GM18502 (cell line): Measurements from ENCODE around the gene ASXL2.

Experiments used
- ATAC-seq: cut with Tn5 transposase; IDR thresholded peaks from one replicate; pipeline ENCODE4 v1.9.1; 2021; ENCODE audit warnings: mild to moderate bottlenecking; ENCODE audit not compliant: unreplicated experiment, poor library complexity

ASXL2 gene

GRCh38 chr2:25699216-25699615 lies 179.1 kb downstream of the ASXL2 start:
- ATAC-seq: no peak

GRCh38 chr2:25698752-25699151 lies 179.5 kb downstream of the ASXL2 start:
- ATAC-seq: no peak

DNA sequence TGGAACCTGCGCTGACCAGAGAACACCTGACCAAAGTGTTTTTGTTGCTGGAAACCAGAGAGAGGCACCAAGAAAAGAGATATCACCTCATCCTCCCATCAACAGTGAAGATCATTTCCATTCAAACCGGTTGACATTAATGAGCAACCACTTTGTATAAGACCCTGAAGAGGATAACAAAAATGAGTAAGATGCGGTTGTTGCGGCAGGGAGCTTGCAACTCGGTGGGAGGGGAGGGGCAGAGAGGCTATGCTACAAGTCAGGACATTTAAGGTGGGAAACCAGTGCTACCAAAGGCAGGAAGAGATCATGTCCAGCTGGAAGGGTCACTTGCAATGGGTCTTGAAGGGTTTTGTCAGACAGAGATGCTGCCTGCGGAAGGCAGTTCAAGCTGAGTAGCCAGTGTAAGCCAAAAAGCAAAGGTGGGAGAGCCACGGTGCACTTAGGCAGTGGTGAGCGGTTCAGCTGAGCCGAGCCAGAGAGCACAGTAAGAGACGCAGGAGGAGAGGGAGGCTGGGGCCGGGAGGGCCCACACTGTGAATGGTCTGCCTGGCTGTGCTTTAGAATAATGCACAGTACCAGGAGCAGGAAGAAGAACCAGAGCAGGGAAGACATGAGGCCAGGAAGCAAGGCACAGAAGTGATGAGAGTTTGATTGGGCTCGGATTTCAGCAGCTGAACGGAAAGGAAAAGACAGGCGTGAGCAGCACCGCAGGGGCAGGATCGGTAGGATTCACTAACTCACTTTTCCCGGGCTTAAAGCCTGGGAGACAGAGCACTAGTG lies 180.5 kb downstream of the ASXL2 start:
- ATAC-seq: no peak

- ATAC-seq: no peak
These were observed 185.4 kb downstream of the ASXL2 start for GRCh38 chr2:25692737-25693445.

- ATAC-seq: no peak
These were observed 186.1 kb downstream of the ASXL2 start for GRCh38 chr2:25692143-25692542.

GRCh38 chr2:25690058-25690457 lies 188.2 kb downstream of the ASXL2 start:
- no peak for ATAC-seq

- no peak for ATAC-seq
These were observed 190.1 kb downstream of the ASXL2 start for GRCh38 chr2:25688236-25688635.

- ATAC-seq: no peak
These were observed 192.5 kb downstream of the ASXL2 start for GRCh38 chr2:25685741-25686140.

DNA sequence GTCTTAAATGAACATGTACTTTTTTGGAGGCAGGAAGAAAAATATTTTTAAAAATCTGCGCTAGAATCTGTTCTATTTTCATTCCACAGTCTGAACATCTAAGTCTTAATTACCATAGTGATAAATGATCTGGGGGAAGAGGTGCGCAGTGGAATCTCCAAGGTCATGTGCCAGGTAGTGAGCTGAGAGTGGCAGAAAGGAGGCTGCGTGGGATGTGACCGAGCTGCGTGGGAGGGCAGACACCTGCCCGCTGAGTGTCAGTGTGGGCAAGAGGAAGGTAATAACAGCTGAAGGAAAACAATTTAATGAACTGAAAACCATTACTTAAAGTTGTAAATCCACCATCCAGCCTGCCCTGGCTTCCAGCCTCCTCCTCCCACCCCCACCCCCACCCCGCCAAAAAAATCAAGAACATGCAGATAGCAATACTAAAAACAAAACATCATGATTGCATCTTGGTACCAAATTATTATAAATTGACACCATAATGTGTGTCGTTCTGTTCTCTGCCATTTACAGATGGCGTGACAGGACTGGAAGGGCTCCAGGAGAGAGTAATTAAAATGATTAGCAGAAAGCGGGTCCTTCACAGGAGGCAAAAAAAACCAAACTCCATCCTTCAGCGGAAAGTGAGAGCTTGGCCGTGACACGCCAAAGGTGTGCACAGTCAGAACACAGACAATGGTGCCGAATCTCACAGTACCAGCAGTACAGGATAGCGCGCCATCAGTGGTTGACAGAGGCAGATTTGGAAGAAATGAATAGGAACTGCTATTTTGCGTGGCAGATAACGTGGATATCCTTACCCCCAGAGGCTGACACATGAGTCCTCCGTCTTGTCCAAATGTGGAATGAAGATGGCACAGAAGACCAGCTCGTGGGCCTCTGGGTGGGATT lies 193.5 kb downstream of the ASXL2 start:
- no peak for ATAC-seq
